Erythroblast (primary cell): ENCODE data around the gene EFCAB9.

ENCODE experiments used
- GATA1 ChIP-seq: IDR thresholded peaks from 2 replicates; pipeline ENCODE4 v1.6.1; 2011; ENCODE audit warnings: low read depth, mild to moderate bottlenecking, control low read depth, low read length, moderate library complexity
- POLR2A ChIP-seq: IDR thresholded peaks from 2 replicates; pipeline ENCODE4 v1.6.1; 2011; ENCODE audit warnings: mild to moderate bottlenecking, low read length

- TF ChIP-seq POLR2A (no peak), GATA1 (no peak)
Observed at GRCh38 chr5:172199446-172199845, 5.5 kb downstream of the EFCAB9 start.
